GM19467 (cell line): ENCODE data around the gene GRID1.
"Not testable (repeated sequence)": the region's sequence is repeated elsewhere in the genome, so short reads cannot be mapped to it uniquely, and the experiment has no call there.

Source experiments
- ATAC-seq: cut with Tn5 transposase; IDR thresholded peaks from one replicate; pipeline ENCODE4 v1.9.1; 2021; ENCODE audit warnings: mild to moderate bottlenecking, moderate library complexity; ENCODE audit not compliant: unreplicated experiment

The GRID1 gene

GRCh38 chr10:85699066-85699465, 667.5 kb downstream of the GRID1 start:
- ATAC-seq = not testable (repeated sequence)

GRCh38 chr10:85696893-85697292, 669.7 kb downstream of the GRID1 start:
- ATAC-seq = no peak

- no peak for ATAC-seq
Observed at GRCh38 chr10:85682621-85683020, 684.0 kb downstream of the GRID1 start.

- ATAC-seq = no peak
Observed at GRCh38 chr10:85679710-85680109, 686.9 kb downstream of the GRID1 start.

GRCh38 chr10:85679061-85679460, 687.5 kb downstream of the GRID1 start:
- ATAC-seq = no peak

- ATAC-seq = no peak
Observed at GRCh38 chr10:85674851-85675250, 691.7 kb downstream of the GRID1 start.

- no peak for ATAC-seq
Observed at GRCh38 chr10:85673270-85673669, 693.3 kb downstream of the GRID1 start.

GRCh38 chr10:85671530-85671929, 695.1 kb downstream of the GRID1 start:
- no peak for ATAC-seq

GRCh38 chr10:85668522-85668921, 698.1 kb downstream of the GRID1 start:
- no peak for ATAC-seq

GRCh38 chr10:85667638-85668233, 698.9 kb downstream of the GRID1 start:
- no peak for ATAC-seq

- ATAC-seq = no peak
Observed at GRCh38 chr10:85666987-85667386, 699.6 kb downstream of the GRID1 start.

GRCh38 chr10:85666102-85666501, 700.5 kb downstream of the GRID1 start:
- no peak for ATAC-seq

GRCh38 chr10:85665681-85666080, 700.9 kb downstream of the GRID1 start:
- ATAC-seq = no peak

- ATAC-seq = no peak
Observed at GRCh38 chr10:85665078-85665477, 701.5 kb downstream of the GRID1 start.

- ATAC-seq = no peak
Observed at GRCh38 chr10:85661123-85661522, 705.5 kb downstream of the GRID1 start.

GRCh38 chr10:85659331-85659730, 707.3 kb downstream of the GRID1 start:
- ATAC-seq = no peak

- ATAC-seq = no peak
Observed at GRCh38 chr10:85658518-85658917, 708.1 kb downstream of the GRID1 start.

- no peak for ATAC-seq
Observed at GRCh38 chr10:85657476-85658113, 709.0 kb downstream of the GRID1 start.

- ATAC-seq = no peak
Observed at GRCh38 chr10:85655411-85655810, 711.2 kb downstream of the GRID1 start.

- no peak for ATAC-seq
Observed at GRCh38 chr10:85651497-85651882, 715.1 kb downstream of the GRID1 start.

GRCh38 chr10:85650791-85651496, 715.7 kb downstream of the GRID1 start:
- no peak for ATAC-seq

- ATAC-seq = no peak
Observed at GRCh38 chr10:85649461-85649860, 717.1 kb downstream of the GRID1 start.
